Aorta (tissue), 5 donors: ENCODE results near the gene EFCAB5. TPM values are rescaled to one million over a fixed set of nuclear protein-coding genes. Genes with fewer than 3 reads are reported as not detected.
"Not testable (repeated sequence)": the region's sequence is repeated elsewhere in the genome, so short reads cannot be mapped to it uniquely, and the experiment has no call there.

ENCODE experiments used
- ATAC-seq: fragments of 200-7000 bp; cut with Tn5 transposase; one replicate; pipeline ENCODE4 v1.9.1; 2022; ENCODE audit warnings: moderate library complexity; ENCODE audit not compliant: low FRiP score
- DNase-seq, 2 donors: peaks; one replicate each; pipeline ENCODE4 v3.0.0-alpha.2; 2020
- H3K27ac ChIP-seq, 2 donors: one replicate each; pipeline ENCODE4 v1.5.1; 2013; ENCODE audit warnings: low read length in 2 of 2, mild to moderate bottlenecking in 2 of 2, moderate library complexity in 2 of 2, control low read depth in 1 of 2, inconsistent platforms in 1 of 2, low read depth in 1 of 2
- H3K27me3 ChIP-seq, 2 donors: one replicate each; pipeline ENCODE4 v1.6.1; 2013; ENCODE audit warnings: control low read depth in 1 of 2, low read length in 1 of 2, mild to moderate bottlenecking in 1 of 2, moderate library complexity in 1 of 2; ENCODE audit not compliant: insufficient read depth in 2 of 2, control insufficient read depth in 1 of 2
- H3K36me3 ChIP-seq, 2 donors: one replicate each; pipeline ENCODE4 v1.6.1; 2013; ENCODE audit warnings: control low read depth in 1 of 2, low read length in 1 of 2, mild to moderate bottlenecking in 1 of 2; ENCODE audit not compliant: insufficient read depth in 2 of 2, control insufficient read depth in 1 of 2
- H3K4me1 ChIP-seq, 2 donors: one replicate each; pipeline ENCODE4 v1.6.1; 2013; ENCODE audit warnings: low read length in 2 of 2, control low read depth in 1 of 2, mild to moderate bottlenecking in 1 of 2, moderate library complexity in 1 of 2; ENCODE audit not compliant: insufficient read depth in 2 of 2, control insufficient read depth in 1 of 2
- H3K4me3 ChIP-seq, 2 donors: one replicate each; pipeline ENCODE4 v1.5.1; 2013; ENCODE audit warnings: low read length in 2 of 2, control low read depth in 1 of 2, mild to moderate bottlenecking in 1 of 2
- H3K9me3 ChIP-seq: one replicate; pipeline ENCODE4 v1.6.1; 2013; ENCODE audit warnings: mild to moderate bottlenecking, low read length; ENCODE audit not compliant: control insufficient read depth
- WGBS, 2 donors: extraction: QIAGEN DNeasy Blood & Tissue Kit; methylation state at CpG; one replicate each; pipeline ENCODE4 v1.1.7; 2013; 5-methylcytosine and 5-hydroxymethylcytosine counted together
- intact Hi-C, 2 donors: fragments of 100-400 bp; cut with DNase I; formaldehyde crosslinking; loops; one replicate each; pipeline versions ENCODE4 v1.14.2 to v1.15.0; 2022
- polyA plus RNA-seq, 2 donors: library from polyadenylated mRNA; stranded (reverse); fragments of 200-250 nt; gene quantifications; one replicate each; pipeline ENCODE4 v1.2.3, GENCODE V29; 2013
- total RNA-seq, 2 donors: library from RNA; stranded (reverse); fragmentation: NEBNext Ultra II Directional; extraction: Animal tissue kit (Norgen Biotek cat#: 25700); gene quantifications; one replicate each; pipeline ENCODE4 v1.2.1, GENCODE V29; 2021
- donor health status: healthy with polysubstance abuse.
- donor health status: Bipolar disorder and iron deficiency.
- donor health status: DM: no; HTN: no; CAD: no.
- donor health status: DM: no; HTN: no; CAD: no.
- donor health status: DM: yes; HTN: yes; CAD: no.

Gene EFCAB5
- total and polyA plus RNA-seq, 4 donors: 0.42 to 1.1 TPM; not detected in 2

DNA sequence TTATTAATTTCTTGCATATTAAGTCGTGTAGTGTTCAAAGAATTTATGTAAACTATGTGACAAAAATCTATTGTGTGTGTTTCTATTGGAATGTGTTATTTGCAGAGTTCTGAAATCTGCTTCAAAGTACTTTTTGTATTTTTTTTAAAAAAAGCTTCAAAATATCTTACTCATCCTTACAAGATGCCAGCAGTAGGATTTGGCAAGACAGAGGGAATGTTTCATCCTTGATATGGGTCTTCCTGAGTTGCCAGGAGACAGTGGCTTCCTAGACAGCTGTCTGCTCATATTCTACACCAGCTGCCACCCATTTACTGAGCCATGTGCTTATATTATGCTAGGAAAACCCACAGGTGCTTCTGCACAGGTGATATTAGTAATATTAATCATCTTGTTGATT is 36.4 kb downstream of the EFCAB5 start:
- ATAC-seq (no peak), DNase-seq (no peak)
- Histone ChIP-seq H3K4me1 (no peaks in the 10 kb centered on the region), H3K9me3 (no peaks in the 10 kb centered on the region), H3K4me3 (no peak overlapping the region), H3K36me3 (no peaks in the 10 kb centered on the region), H3K27ac (no peak overlapping the region), H3K27me3 (no peaks in the 10 kb centered on the region)
- intact Hi-C loops: no loop called here
- WGBS, 2 donors: 64% methylated on average over 1 of the region's 1 CpG

DNA sequence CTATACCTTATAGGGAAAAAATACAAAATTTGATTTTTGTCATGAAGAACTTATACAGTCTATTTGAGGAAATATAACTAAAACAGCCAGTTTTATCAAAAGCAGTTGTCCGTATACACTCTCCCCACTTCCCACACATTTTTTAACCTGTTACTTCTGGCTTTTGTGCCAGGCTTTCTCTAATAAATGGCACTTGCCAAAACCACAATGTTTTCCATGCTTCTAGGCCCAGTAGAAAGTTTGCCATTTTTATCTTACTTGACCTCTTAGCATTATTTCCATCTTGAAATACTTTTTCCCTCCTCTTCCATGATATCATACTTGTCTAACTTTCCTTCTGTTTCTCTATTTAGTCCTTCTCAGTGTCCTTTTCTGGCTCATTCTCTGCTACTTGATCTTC is 38.8 kb downstream of the EFCAB5 start:
- DNase-seq (no peak), ATAC-seq (no peak)
- Histone ChIP-seq H3K36me3 (no peaks in the 10 kb centered on the region), H3K4me3 (no peak overlapping the region), H3K27ac (no peak overlapping the region), H3K27me3 (no peaks in the 10 kb centered on the region), H3K4me1 (no peaks in the 10 kb centered on the region), H3K9me3 (peaks cover under 1% of the 10 kb centered on the region)
- intact Hi-C loops: no loop called here
- 40 to 55% methylated on average over 1 of the region's 1 CpG for WGBS, 2 donors

DNA sequence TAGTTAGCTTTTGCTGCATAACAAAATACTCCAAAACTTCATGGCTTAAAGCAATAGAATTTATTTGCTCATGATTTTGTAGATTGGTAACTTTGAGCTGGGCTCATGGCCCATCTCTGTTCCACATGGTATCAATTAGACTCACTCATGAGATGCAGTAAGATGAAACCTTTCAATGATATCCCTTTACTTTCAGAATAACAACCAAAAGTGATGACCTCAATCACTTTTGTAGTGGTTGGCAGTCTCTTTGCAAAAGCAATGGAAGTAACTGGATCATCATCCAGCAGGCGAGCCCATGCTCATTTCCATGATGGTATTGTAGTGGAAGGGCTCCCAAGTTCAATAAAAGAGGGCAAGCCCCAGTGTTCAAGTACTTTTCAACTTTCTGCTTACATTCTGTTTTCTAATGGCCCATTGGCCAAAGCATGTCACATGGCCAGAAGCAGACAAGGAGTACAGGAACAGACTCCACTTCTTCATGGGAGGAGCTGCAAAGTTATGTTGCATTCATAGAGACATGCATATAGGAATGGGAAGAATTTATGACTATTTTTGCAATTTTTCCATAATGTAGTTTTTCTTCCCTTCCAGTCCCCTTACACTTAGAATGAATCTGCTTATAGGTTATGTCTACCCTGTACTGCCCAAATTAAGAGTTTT is 41.7 kb downstream of the EFCAB5 start:
- 87 to 96% methylated on average over 1 of the region's 1 CpG for WGBS, 2 donors
- Histone ChIP-seq H3K36me3 (no peaks in the 10 kb centered on the region), H3K27me3 (no peaks in the 10 kb centered on the region), H3K4me3 (no peak overlapping the region), H3K9me3 (peaks cover 4% of the 10 kb centered on the region), H3K27ac (no peak overlapping the region), H3K4me1 (no peaks in the 10 kb centered on the region)
- DNase-seq: no peak
- intact Hi-C loops: no loop called here
- ATAC-seq: no peak

DNA sequence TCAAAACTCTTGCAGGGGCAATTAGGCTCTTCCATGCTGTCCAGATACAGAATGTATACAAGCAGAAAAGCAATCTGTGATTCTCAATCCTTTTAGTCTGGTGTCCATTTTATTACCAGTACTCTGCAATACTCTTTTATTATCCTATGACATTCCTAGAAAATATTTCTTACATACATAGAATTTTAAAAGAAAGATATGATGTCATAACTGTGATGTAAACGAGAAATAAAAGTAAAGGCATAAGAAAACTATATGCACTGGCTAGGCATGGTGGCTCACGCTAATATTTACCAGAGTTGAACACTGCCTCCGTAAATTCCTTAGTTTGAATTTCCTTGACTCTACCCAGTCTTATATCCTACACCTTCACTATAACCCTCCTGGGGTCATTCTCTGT is 55.0 kb downstream of the EFCAB5 start:
- no peaks in the 10 kb centered on the region for H3K4me1 ChIP-seq
- no peaks in the 10 kb centered on the region for H3K9me3 ChIP-seq
- no peak overlapping the region for H3K4me3 ChIP-seq
- H3K36me3 ChIP-seq: no peaks in the 10 kb centered on the region
- no peak overlapping the region for H3K27ac ChIP-seq
- WGBS, 2 donors: 88 to 89% methylated on average over 3 of the region's 3 CpGs
- intact Hi-C loops: no loop called here
- H3K27me3 ChIP-seq: no peaks in the 10 kb centered on the region
- no peak for DNase-seq
- no peak for ATAC-seq

DNA sequence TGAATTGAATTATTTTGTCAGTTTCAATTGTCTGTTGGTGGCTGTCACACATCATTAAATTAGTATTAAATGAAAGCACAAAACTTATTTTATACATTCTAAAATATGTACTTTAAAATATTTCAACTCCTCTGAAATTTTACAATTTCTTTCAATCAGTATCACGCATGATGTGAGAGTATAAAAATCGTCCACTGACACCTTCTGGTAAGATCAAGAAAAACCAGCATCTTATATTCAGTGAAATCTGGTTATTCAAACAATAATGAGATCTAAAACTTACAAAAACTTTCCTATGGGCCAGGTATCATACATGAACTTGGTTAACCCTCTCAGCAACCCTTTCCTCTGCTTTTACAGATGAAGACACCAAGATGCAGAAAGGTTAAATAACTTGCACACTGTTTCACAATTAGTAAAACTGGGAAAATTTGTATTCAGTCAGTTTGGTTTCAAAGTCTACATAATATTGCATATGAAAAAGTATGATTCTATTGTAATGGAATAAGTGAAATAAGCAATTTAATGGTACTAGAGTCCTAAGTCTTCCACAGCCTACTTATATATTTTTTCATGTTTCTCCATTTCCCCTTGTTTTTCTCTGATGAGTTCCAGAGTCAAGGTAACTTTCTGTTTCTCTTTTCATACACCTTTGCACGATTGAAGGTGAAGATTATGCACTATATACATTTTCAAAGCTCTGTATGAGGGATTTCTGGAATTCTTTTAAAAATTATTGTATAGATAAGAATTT is 58.7 kb downstream of the EFCAB5 start:
- 59 to 71% methylated on average over 3 of the region's 3 CpGs for WGBS, 2 donors
- H3K36me3 ChIP-seq: no peaks in the 10 kb centered on the region
- H3K27me3 ChIP-seq: no peaks in the 10 kb centered on the region
- no peak overlapping the region for H3K27ac ChIP-seq
- DNase-seq: no peak
- intact Hi-C loops: no loop called here
- ATAC-seq: no peak
- H3K9me3 ChIP-seq: no peaks in the 10 kb centered on the region
- H3K4me3 ChIP-seq: no peak overlapping the region
- no peaks in the 10 kb centered on the region for H3K4me1 ChIP-seq

DNA sequence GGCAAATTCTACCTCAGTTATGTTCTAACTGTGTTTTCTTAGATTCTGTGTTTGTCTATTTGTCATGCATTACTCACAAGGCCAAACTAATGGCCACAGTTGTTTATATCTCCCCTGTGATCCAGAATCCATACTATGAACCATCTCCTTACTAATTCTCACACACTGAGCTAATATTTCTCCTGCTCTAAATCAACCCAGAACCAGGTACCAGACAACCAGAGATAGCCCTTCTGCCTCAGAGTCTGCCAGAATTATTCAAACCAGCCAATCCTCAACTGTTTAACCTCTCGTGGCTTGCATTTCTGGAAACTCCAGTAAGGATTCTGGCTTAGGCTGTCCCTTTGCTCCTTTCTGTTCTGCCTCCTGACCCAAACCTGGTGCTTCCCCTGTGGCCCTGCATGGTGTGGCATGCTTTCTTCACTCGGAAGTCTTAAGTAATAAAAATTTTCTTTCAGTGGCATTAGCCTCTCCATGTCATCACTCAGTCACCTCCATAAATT is 59.4 kb downstream of the EFCAB5 start:
- 62 to 75% methylated on average over 2 of the region's 2 CpGs for WGBS, 2 donors
- H3K36me3 ChIP-seq: no peaks in the 10 kb centered on the region
- ATAC-seq (no peak), DNase-seq (no peak)
- no peaks in the 10 kb centered on the region for H3K4me1 ChIP-seq
- H3K9me3 ChIP-seq: no peaks in the 10 kb centered on the region
- H3K27me3 ChIP-seq: no peaks in the 10 kb centered on the region
- H3K4me3 ChIP-seq: no peak overlapping the region
- H3K27ac ChIP-seq: no peak overlapping the region
- intact Hi-C loops: no loop called here

DNA sequence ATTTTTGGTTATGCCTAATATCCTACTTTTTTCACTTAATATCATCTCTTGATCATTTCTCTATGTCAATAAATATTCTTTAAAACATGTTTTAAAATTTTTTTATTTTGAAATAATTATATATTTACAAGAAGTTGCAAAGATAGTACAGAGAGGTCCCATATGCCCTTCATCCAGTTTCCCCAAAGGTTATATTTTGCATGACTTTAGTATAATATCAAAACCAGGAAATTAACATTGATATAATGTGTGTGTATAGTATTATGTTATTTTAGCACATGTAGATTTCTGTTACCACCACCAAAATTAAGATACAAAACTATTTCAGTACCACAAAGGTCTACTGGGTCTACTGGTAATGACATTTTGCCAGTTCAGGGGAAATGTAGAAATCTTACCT is 60.7 kb downstream of the EFCAB5 start:
- no peaks in the 10 kb centered on the region for H3K27me3 ChIP-seq
- H3K36me3 ChIP-seq: no peaks in the 10 kb centered on the region
- no peak overlapping the region for H3K27ac ChIP-seq
- no peak overlapping the region for H3K4me3 ChIP-seq
- DNase-seq: no peak
- ATAC-seq: no peak
- no peaks in the 10 kb centered on the region for H3K4me1 ChIP-seq
- H3K9me3 ChIP-seq: no peaks in the 10 kb centered on the region
- intact Hi-C loops: no loop called here

DNA sequence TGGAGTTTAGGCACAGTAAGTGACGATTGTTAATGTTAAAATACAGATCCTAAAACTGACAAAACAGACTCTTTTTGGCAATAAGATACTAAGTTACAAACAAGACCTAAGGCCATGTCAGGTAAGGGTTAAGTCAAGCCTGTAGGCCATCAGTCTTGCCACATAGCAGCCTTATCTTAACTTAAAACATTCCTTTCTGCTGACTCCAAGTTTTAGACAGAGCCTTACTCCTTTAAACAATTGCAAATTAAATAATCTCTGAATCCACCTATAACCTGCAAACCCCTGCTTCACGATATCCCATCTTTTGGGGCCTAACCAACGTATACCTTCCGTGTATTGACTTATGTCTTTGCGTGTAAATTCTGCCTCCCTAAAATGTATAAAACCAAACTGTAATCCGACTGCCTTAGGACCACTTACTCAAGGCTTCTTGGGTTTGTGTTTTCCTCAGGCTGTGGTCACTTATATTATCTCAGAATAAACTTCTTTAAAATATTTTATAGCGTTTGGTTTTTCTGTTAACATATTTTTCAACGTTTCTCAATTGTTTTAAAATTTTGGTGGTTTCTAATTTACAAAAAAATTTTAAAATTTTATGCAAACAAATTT is 64.4 kb downstream of the EFCAB5 start:
- WGBS, 2 donors: 22% methylated on average over 8 of the region's 8 CpGs

DNA sequence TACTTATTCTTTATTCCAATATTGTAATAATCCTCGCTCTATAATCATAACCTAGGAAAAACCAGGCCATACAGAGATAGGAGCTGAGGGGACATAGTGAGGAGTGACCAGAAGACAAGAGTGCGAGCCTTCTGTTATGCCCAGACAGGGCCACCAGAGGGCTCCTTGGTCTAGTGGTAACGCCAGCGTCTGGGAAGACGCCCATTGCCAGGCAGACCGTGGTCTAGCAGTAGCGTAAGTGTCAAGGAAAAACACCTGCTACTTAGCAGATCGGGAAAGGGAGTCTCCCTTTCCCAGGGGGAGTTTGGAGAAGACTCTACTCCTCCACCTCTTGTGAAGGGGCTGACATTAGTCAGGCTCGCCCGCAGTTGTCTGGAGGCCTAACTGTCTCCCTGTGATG is 70.5 kb downstream of the EFCAB5 start:
- H3K4me3 ChIP-seq, ATAC-seq, H3K4me1 ChIP-seq, H3K27ac ChIP-seq, H3K9me3 ChIP-seq, DNase-seq, intact Hi-C loops, H3K27me3 ChIP-seq, H3K36me3 ChIP-seq: not testable (repeated sequence)
- 86 to 91% methylated on average over 9 of the region's 10 CpGs for WGBS, 2 donors

More for the DNA sequence above, 64.4 kb downstream of the EFCAB5 start:
- ATAC-seq (no peak), DNase-seq (no peak)
- Histone ChIP-seq H3K9me3 (no peaks in the 10 kb centered on the region), H3K4me1 (no peaks in the 10 kb centered on the region), H3K27ac (no peak overlapping the region), H3K36me3 (no peaks in the 10 kb centered on the region), H3K27me3 (no peaks in the 10 kb centered on the region), H3K4me3 (no peak overlapping the region)
- intact Hi-C loops: no loop called here
